GM10266 (cell line): ENCODE measurements around the gene ASGR1.
"Not testable (repeated sequence)": the region's sequence is repeated elsewhere in the genome, so short reads cannot be mapped to it uniquely, and the experiment has no call there.

Experiments used
- DNase-seq: peaks from one replicate; pipeline ENCODE4 v3.0.0; 2012; ENCODE audit errors: extremely low spot score
- TF ChIP-seq, protein P1 (sequence below): IDR thresholded peaks from 2 replicates; pipeline ENCODE4 v1.5.1; 2012; ENCODE audit warnings: mild to moderate bottlenecking, low read depth; ENCODE audit not compliant: control insufficient read depth, insufficient read depth; ENCODE audit errors: missing control alignments

The ASGR1 gene

DNA sequence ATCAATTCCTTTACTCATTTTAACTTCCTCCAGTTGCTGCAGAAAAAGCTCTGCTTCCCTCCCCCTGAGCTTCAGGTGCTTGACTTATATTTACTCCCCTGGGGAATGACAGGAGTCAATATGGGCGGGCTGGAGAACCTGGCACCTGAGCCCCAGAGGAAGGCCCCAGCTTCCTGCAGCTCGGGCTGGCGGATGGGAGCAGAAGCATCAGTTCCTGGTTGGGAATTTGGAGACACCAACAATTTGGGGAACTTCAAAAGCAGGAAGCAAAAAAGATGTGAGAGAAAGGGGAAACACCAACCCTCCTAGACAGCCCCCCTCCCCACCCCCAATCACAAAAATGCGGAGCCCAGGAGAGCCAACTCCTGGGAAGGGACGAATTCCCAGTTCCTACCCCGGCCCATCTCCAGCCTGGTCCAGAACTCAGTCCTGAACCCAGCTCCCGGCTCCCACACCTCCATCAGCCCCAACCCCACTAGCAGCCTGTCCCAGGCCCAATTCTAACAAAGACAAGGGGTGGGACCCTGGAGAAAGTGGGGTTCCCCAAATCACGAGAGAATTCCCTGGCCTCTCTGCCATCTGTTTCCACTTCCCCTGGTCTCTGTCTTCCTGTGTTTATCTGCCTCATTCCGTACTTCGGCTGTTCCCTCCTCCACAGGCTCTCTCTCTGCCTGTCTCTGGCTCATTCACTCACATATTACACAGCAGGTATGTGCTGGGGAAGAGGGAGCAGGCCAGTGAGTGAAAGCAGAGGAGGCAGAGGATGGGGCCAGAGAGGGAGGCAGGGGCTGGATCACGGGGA, 48.3 kb downstream of the ASGR1 start:
- TF ChIP-seq, protein P1, sequence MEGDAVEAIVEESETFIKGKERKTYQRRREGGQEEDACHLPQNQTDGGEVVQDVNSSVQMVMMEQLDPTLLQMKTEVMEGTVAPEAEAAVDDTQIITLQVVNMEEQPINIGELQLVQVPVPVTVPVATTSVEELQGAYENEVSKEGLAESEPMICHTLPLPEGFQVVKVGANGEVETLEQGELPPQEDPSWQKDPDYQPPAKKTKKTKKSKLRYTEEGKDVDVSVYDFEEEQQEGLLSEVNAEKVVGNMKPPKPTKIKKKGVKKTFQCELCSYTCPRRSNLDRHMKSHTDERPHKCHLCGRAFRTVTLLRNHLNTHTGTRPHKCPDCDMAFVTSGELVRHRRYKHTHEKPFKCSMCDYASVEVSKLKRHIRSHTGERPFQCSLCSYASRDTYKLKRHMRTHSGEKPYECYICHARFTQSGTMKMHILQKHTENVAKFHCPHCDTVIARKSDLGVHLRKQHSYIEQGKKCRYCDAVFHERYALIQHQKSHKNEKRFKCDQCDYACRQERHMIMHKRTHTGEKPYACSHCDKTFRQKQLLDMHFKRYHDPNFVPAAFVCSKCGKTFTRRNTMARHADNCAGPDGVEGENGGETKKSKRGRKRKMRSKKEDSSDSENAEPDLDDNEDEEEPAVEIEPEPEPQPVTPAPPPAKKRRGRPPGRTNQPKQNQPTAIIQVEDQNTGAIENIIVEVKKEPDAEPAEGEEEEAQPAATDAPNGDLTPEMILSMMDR: no peak
- DNase-seq: no peak

DNA sequence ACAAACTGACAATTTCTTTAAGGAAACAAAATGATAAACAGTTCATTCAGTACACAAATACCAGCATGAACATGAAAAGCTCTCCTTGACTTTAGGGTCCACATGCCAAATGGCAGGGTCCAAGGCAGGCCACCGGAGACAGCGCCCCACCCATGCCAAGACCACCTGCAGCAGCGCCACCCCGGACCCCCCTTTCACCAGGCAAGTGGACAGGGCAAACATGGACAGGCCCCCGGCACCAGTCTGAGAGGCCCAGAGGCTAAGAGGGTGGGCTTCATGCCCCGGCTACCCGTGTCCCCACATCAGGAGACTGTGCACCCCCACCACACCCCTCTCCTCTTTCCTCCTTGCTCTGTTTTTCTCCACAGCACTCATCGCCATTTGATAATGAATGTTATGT, 49.9 kb downstream of the ASGR1 start:
- DNase-seq: no peak
- TF ChIP-seq, protein P1: no peak

DNA sequence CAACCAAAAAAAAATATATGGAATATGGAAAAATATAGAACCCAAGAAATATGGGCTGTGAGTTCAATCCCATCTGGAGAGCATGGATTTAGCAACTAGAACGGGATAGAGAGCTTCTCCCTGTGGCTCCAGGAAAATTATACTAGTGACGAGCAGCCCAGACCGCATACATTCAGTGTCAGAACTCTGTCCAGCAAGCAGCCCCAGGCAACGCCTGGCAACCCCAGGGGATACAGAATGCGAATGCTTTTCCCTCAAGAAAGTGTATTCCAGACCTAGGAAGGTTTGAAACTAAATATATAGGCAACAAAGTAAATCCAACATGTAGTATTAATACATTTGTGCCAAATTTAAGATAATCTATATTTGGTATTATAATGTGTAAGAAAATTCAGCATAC, 51.0 kb downstream of the ASGR1 start:
- DNase-seq: no peak
- TF ChIP-seq, protein P1: no peak

DNA sequence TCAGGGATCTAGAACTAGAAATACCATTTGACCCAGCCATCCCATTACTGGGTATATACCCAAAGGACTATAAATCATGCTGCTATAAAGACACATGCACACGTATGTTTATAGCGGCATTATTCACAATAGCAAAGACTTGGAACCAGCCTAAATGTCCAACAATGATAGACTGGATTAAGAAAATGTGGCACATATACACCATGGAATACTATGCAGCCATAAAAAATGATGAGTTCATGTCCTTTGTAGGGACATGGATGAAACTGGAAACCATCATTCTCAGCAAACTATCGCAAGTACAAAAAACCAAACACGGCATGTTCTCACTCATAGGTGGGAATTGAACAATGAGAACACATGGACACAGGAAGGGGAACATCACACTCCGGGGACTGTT, 51.7 kb downstream of the ASGR1 start:
- DNase-seq: not testable (repeated sequence)

DNA sequence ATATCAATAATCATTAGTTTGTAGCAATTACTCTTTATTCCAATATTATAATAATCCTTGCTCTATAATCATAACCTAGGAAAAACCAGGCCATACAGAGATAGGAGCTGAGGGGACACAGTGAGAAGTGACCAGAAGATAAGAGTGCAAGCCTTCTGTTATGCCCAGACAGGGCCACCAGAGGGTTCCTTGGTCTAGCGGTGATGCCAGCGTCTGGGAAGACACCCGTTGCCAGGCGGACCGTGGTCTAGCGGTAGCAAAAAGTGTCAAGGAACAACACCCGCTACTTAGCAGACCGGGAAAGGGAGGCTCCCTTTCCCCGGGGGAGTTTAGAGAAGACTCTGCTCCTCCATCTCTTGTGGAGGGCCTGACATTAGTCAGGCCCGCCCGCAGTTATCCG, 52.8 kb downstream of the ASGR1 start:
- not testable (repeated sequence) for DNase-seq

DNA sequence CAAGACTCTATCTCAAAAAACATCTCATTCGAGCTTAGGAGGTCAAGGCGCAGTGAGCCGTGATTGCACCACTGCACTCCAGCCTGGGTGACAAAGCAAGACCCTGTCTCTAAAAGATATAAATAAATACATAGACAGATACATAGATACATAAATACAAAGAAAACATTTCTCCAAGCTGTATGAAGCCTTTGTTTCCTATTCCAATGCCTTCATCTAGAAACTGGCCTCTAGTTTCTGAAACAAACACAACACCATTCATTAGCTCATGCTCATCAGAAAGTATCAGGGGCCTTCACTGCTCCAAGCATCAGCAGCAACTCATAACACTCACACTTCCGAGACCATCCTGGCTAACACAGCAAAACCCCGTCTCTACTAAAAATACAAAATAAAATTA, 54.2 kb downstream of the ASGR1 start:
- TF ChIP-seq, protein P1: no peak
- no peak for DNase-seq

DNA sequence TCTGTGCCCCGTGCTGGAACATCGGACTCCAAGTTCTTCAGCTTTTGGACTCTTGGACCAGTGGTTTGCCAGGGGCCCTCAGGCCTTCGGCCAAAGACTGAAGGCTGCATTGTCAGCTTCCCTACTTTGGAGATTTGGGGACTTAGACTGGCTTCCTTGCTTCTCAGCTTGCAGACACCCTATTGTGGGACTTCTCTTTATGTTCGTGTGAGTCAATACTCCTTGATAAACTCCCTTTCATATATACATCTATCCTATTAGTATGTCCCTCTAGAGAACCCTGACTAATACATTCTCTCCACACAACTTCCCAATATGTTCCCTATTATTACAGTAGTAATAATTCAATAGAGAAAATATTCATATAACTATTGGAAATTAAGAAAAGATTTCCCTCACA, 55.3 kb downstream of the ASGR1 start:
- TF ChIP-seq, protein P1: no peak
- DNase-seq: no peak
